ENCODE data around the gene AATF. TPM values are rescaled to one million over a fixed set of nuclear protein-coding genes. Genes with fewer than 3 reads are reported as not detected.

Gene AATF
- polyA plus RNA-seq, 3 donors = 24.3 to 57.9 (median 41.1) TPM

DNA sequence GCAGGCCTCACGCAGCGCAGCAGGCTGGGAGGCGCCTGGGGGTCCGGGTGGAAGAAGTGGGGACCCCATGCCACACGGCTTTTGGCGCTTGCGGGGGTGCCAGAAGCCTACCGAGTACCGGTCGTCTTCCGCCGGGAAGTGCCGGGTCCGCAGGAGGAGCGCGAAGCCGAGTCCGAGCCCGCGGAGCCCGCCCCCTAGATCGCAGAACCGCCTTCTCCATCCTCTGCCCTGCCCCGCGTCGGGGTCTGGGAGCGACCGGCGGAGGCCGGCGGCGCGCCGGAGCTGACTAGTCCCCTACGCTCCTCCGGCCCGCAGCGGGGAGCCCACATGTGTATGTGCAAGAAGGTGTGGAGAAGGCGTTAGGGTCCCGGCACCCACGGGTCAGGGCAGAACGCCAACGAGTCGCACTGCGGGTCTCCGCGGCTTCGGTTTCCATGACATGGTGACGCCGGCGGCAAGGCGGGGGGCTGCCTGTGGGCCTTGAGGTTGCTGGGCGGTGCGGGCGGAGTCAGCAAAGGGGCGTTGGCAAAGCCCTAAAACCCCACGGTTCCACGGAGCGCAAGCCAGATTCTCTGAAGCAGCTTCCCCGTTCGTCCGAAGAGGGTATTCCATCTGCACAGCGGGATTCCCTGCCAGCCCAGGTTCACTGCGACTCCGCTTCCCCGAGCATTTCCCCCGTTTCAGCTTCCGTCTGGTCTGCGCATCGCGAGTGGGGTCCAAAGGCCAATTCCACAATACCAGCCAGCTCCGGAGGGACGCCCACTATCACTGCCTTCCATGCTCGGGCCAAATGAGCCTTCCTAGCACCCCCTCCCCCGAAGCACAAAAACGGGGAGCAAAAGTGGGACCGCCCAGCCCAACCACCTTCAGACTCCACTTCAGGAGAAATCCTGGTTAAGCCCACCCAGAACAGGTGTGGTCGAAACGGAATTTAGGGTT is 13.8 kb upstream of the AATF start:
- peaks cover 93 to 100% (median 98%) of the 10 kb centered on the region in 3 donors for H3K27me3 Mint-ChIP-seq (ENCODE audit: low read depth in 3 of 3)
- TF ChIP-seq, protein P1, sequence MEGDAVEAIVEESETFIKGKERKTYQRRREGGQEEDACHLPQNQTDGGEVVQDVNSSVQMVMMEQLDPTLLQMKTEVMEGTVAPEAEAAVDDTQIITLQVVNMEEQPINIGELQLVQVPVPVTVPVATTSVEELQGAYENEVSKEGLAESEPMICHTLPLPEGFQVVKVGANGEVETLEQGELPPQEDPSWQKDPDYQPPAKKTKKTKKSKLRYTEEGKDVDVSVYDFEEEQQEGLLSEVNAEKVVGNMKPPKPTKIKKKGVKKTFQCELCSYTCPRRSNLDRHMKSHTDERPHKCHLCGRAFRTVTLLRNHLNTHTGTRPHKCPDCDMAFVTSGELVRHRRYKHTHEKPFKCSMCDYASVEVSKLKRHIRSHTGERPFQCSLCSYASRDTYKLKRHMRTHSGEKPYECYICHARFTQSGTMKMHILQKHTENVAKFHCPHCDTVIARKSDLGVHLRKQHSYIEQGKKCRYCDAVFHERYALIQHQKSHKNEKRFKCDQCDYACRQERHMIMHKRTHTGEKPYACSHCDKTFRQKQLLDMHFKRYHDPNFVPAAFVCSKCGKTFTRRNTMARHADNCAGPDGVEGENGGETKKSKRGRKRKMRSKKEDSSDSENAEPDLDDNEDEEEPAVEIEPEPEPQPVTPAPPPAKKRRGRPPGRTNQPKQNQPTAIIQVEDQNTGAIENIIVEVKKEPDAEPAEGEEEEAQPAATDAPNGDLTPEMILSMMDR (IDR thresholded peaks at IDR 0.05) = no peak
- peaks cover 77% of the 10 kb centered on the region for H3K4me1 Mint-ChIP-seq
- no peak overlapping the region for H3K27ac ChIP-seq (ENCODE audit: low read depth in 1 of 2, low read length in 2 of 2)
- peaks cover 0 to 71% (median 65%) of the 10 kb centered on the region in 7 donors for H3K9me3 Mint-ChIP-seq
- H3K36me3 ChIP-seq (replicated peaks in 1 of 2; ENCODE audit: control insufficient read depth in 1 of 2, insufficient read depth in 2 of 2, low read length in 2 of 2) = no peaks in the 10 kb centered on the region
- peaks cover 62 to 71% of the 10 kb centered on the region in 2 donors for H3K4me1 ChIP-seq (ENCODE audit: control insufficient read depth in 1 of 2, insufficient read depth in 2 of 2, low read length in 2 of 2)
- H3K4me3 ChIP-seq (replicated peaks in 1 of 3; ENCODE audit: low read depth in 2 of 3, low read length in 3 of 3) = peak overlapping the region in 1 of 3 experiments; percentile 29
- 3% methylated on average over 75 of the region's 79 CpGs for WGBS (ENCODE audit: insufficient coverage)
- peak overlapping the region; percentile 37 for H3K4me2 ChIP-seq (replicated peaks; ENCODE audit: extremely low read depth, low read length, poor library complexity, severe bottlenecking)
- no peaks in the 10 kb centered on the region for H3K79me2 ChIP-seq (ENCODE audit: insufficient read depth, low read length)
- no peak for DNase-seq
- no peak overlapping the region for H3K27ac Mint-ChIP-seq
- H3K9ac ChIP-seq (ENCODE audit: insufficient read depth, low read length, poor library complexity, severe bottlenecking) = no peak overlapping the region
- intact Hi-C loops (cut with micrococcal nuclease) = loop anchor here in 1 of 2 donors (10.0 kb wide), 1 partner anchor 1440 kb away; no protein-coding TSS in a partner anchor
- no peaks in the 10 kb centered on the region for H4K20me1 ChIP-seq (ENCODE audit: insufficient read depth, low read length)
- H3K27me3 ChIP-seq (ENCODE audit: control insufficient read depth in 2 of 2, insufficient read depth in 2 of 2, low read length in 2 of 2) = peaks cover 92 to 99% of the 10 kb centered on the region in 2 donors
- H3K4me3 Mint-ChIP-seq = peak overlapping the region in 1 of 2 donors; percentile 89
- H3K9me3 ChIP-seq (replicated peaks in 1 of 2; ENCODE audit: control insufficient read depth in 1 of 2, insufficient read depth in 1 of 2, low read length in 2 of 2) = peaks cover 6 to 82% of the 10 kb centered on the region in 2 donors
- peaks cover 35 to 38% of the 10 kb centered on the region in 2 donors for H3K36me3 Mint-ChIP-seq
- H2AFZ ChIP-seq (ENCODE audit: insufficient read depth, low read depth, low read length, poor library complexity, severe bottlenecking) = no peak overlapping the region

DNA sequence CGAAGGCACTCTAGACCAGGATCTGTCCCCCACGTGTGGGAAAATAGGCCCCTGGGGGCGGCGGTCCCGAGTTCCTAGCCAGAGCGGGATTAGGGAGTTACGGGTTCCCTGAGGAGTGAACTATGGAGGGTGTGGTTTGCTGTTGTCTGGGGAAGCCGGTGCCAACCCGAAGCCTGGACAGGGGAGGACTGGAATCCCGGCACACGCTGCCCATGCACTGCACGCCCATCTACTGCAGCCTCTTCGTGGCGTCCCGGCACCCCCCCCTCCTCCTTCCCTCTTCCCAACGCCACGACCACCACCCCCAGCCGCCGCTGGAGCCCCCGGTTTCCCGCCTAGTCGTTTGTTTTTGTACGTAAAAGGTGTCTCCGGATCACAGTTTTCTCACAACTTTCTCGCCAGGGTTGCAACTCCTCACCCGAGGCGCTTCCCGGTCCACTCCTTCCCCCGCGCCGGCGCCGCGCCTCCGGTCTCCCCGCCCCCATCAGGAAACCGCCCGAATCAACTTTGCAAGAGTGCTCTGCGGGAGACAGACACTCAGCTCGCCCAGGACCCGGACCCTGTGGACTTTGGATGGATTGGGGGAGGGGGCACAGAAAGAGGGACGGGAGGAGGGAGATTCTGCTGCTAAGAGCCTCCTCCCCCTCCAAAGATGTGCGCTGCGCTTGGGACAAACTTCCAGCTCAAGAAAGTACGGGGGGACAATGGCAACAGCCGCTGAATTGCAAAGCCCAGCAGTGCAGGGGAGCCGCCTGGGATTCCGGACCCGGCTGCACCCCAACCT is 12.9 kb upstream of the AATF start:
- WGBS (ENCODE audit: insufficient coverage) = 4% methylated on average over 32 of the region's 49 CpGs
- Histone ChIP-seq H3K27me3 (ENCODE audit: control insufficient read depth in 2 of 2, insufficient read depth in 2 of 2, low read length in 2 of 2) (peaks cover 91 to 98% of the 10 kb centered on the region in 2 donors), H3K36me3 (replicated peaks in 1 of 2; ENCODE audit: control insufficient read depth in 1 of 2, insufficient read depth in 2 of 2, low read length in 2 of 2) (no peaks in the 10 kb centered on the region), H4K20me1 (ENCODE audit: insufficient read depth, low read length) (no peaks in the 10 kb centered on the region), H3K79me2 (ENCODE audit: insufficient read depth, low read length) (no peaks in the 10 kb centered on the region), H3K4me1 (ENCODE audit: control insufficient read depth in 1 of 2, insufficient read depth in 2 of 2, low read length in 2 of 2) (peaks cover 62 to 71% of the 10 kb centered on the region in 2 donors), H3K4me3 (replicated peaks in 1 of 3; ENCODE audit: low read depth in 2 of 3, low read length in 3 of 3) (peak overlapping the region in 1 of 3 experiments; percentile 65), H2AFZ (ENCODE audit: insufficient read depth, low read depth, low read length, poor library complexity, severe bottlenecking) (peak overlapping the region; percentile 40), H3K9me3 (replicated peaks in 1 of 2; ENCODE audit: control insufficient read depth in 1 of 2, insufficient read depth in 1 of 2, low read length in 2 of 2) (peaks cover 6 to 86% of the 10 kb centered on the region in 2 donors), H3K9ac (ENCODE audit: insufficient read depth, low read length, poor library complexity, severe bottlenecking) (no peak overlapping the region), H3K27ac (ENCODE audit: low read depth in 1 of 2, low read length in 2 of 2) (no peak overlapping the region), H3K4me2 (replicated peaks; ENCODE audit: extremely low read depth, low read length, poor library complexity, severe bottlenecking) (peak overlapping the region; percentile 70)
- peaks cover 0 to 68% (median 63%) of the 10 kb centered on the region in 7 donors for H3K9me3 Mint-ChIP-seq
- intact Hi-C loops (cut with micrococcal nuclease) = loop anchor here in 1 of 2 donors (10.0 kb wide), 1 partner anchor 1441 kb away; no protein-coding TSS in a partner anchor
- no peak for DNase-seq
- peaks cover 77% of the 10 kb centered on the region for H3K4me1 Mint-ChIP-seq
- H3K27ac Mint-ChIP-seq = no peak overlapping the region
- H3K4me3 Mint-ChIP-seq = peak overlapping the region; percentile 63 to 89
- TF ChIP-seq, protein P1 (IDR thresholded peaks at IDR 0.05) = no peak
- H3K36me3 Mint-ChIP-seq = peaks cover 36 to 37% of the 10 kb centered on the region in 2 donors
- peaks cover 93 to 100% (median 98%) of the 10 kb centered on the region in 3 donors for H3K27me3 Mint-ChIP-seq (ENCODE audit: low read depth in 3 of 3)
